GM18907 (cell line): Measurements from ENCODE around the gene PNKP.

Experiments used
- ATAC-seq: cut with Tn5 transposase; IDR thresholded peaks from one replicate; pipeline ENCODE4 v1.9.1; 2021; ENCODE audit warnings: mild to moderate bottlenecking, moderate library complexity; ENCODE audit not compliant: unreplicated experiment

The PNKP gene

DNA sequence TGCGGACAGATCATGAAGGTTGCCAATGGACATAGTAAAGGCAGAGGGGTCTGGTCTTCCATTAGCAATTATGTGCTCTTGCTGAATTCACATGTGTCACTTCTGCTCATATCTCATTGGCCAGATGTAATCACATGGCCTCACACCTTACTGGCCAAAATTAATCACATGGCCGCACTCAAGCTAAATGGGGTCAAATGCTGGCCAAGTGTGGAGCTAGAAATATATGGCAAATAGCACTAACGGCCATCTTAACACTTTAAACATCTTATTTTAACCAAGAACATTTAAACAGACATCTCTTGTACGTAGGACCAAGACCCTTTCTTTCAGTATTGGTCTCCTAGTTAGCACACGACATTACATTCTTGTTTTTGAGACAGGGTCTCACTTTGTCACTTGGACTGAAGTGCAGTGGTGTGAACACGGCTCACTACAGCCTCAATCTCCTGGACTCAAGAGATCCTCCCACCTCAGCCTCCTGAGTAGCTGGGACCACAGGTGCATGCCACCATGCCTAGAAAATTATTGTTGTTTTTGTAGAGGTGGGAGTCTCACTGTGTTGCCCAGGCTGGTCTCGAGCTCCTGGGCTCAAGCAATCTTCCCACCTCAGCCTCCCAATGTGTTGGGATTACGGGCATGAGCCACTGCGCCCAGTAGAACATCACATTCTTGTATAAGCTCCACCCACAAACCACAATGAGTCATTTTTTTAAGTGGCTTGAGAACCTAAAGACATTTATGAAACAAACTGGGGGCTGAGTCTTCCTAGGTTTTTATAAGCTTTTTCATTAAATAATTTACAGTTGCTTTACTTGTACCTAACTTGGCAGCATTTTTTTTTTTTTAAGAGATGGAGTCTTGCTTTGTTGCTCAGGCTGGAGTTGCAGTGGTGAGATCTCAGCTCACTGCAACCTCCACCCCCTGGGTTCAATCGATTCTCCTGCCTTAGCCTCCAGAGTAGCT lies 19.4 kb downstream of the PNKP start:
- ATAC-seq = no peak

DNA sequence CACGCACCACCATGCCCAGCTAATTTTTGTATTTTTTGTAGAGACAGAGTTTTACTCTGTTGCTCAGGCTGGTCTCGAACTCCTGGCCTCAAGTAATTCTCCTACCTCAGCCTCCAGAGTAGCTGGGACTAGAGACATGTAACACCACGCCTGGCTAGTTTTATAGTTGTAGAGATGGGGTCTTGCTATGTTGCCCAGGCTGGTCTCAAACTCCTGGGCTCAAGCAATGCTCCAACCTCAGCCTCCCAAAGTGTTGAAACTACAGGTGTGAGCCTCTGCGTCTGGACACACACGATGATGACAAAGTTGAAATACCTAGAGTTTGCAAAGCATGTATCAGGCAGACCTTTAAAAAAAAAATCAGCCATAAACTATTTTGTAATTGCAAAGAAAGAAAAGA lies 21.0 kb downstream of the PNKP start:
- no peak for ATAC-seq

- no peak for ATAC-seq
These were observed 22.0 kb downstream of the PNKP start for GRCh38 chr19:49845414-49845813.

DNA sequence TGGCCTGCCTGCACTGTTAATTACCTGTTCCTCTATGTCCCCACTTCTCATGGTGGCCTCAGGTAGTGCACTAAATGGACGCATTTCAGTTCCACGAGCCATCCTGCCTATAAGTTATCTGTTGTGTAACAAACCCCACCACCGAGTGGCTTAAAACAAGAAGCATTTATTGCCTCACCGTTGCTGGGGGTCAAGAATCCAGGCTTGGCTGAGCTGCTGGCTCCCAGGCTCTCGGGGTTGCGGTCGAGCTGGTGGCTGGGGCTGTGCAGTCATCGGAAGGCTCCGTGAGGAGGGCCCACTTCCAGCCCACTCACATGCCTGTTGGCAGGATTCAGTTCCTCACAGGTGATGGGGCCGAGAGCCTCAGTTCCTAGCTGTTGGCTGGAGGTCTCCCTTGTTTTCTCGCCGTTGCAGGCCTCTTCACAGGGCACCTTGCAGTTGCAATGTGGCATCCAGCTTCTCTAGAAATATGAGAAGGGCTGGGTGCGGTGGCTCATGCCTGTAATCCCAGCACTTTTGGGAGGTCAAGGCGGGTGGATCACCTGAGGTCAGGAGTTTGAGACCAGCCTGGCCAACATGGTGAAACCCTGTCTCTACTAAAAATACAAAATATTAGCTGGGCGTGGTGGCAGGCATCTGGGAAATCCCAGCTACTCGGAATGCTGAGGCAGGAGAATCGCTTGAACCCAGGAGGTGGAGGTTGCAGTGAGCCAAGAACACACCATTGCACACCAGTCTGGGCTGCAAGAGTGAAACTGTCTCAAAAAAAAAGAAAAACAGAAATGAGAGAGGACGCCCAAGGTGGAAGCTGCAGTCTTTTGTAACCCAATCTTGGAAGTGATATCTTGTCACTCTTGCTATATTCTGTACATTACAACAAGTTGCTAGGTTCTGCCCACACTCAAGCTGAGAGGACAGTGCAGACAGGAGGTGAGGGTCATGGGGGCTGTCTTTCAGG lies 23.0 kb downstream of the PNKP start:
- no peak for ATAC-seq

- no peak for ATAC-seq
These were observed 24.1 kb downstream of the PNKP start for GRCh38 chr19:49843265-49843664.

- ATAC-seq = no peak
These were observed 26.6 kb downstream of the PNKP start for GRCh38 chr19:49840736-49841249.

DNA sequence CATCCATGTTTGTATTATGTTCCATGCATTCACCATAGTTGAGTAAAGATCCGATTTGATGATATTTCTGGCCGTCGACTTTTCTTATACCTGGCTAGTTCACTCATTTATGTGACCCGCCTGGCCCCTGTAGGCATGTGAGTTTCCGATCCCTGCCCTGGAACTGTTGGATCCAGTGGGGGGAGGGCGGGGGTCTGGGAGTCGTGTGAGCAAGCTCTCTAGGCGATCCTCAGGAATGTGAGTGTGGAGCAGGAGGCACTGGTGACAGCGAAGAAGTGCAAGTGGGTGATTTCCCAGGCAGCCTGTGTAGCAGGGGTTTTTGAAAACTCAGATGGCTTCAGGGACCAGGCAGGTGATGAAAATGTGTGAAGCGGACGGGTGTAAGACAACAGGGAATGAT lies 27.1 kb downstream of the PNKP start:
- no peak for ATAC-seq

GRCh38 chr19:49839713-49840112 lies 27.7 kb downstream of the PNKP start:
- no peak for ATAC-seq

DNA sequence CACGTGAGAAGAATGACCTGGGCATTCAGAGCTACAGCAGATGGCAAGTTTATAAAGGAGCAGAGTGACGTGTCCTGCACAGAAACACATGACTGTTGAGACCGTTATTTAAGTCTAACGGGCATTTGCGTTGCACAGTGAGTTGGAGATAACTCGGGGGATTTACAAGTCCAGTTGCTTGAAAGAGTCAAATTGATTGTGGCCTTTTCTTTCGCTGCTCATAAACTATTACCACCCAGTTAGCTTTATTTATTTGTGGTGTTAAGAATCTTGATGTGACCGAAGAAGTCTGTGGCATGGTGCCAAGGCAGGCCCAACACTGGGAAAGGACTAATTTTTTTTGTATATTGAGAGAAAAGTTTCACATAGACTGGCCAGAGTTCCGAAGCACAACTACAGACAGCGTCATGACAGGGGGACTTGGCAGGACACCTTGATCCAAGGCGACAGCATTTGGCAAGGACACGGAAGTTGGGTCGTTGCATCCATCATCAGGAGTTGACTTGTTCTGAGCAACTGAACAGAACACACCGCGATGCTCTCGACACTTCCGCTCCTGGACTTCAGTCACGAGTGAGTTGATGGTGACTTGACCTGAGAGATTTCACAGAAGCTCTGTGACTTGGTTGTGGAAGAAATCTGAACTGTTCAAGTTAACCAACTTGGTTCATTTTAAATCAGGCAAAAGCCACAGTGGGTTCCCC lies 28.3 kb downstream of the PNKP start:
- ATAC-seq = no peak

GRCh38 chr19:49837425-49837824 lies 30.0 kb downstream of the PNKP start:
- no peak for ATAC-seq

DNA sequence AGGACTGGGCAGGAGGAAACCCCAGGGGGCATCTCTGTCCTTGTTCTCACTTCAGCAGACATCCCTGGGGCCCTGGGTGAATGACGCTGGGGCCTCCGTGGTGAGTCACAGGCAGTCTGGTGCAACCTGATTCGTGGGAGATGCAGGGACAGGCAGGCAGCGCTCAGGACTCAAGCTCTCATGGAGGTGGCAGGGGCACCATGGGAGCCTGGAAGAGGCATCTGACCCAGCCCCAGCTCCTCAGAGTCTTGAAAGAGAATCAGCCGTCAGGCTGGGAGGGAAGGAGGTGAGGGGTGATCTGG lies 30.4 kb downstream of the PNKP start:
- ATAC-seq = no peak

- no peak for ATAC-seq
These were observed 31.0 kb downstream of the PNKP start for GRCh38 chr19:49836176-49837008.

- ATAC-seq = no peak
These were observed 31.8 kb downstream of the PNKP start for GRCh38 chr19:49835562-49835961.

- no peak for ATAC-seq
These were observed 33.8 kb downstream of the PNKP start for GRCh38 chr19:49833599-49833998.

DNA sequence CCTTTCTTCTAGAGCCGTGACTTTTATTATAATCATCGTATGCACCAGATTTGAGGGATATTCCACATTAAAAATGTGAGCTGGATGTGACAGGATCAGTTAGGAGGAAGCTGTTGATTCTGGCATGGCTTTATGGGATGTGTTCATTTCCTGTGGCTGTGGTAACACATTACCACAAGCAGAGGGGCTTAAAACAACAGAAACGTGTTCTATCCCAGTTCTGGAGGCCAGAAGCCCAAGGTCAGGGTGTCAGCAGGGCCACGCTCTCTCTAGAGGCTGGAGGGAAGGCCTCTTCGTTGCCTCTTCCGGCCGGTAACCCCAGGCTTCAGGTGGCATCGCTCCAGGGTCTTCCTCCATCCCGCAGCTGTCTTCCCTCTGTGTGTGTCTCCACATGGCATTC lies 34.8 kb downstream of the PNKP start:
- no peak for ATAC-seq

- ATAC-seq = no peak
These were observed 35.8 kb downstream of the PNKP start for GRCh38 chr19:49831592-49831991.

- ATAC-seq = no peak
These were observed 36.6 kb downstream of the PNKP start for GRCh38 chr19:49830766-49831165.

DNA sequence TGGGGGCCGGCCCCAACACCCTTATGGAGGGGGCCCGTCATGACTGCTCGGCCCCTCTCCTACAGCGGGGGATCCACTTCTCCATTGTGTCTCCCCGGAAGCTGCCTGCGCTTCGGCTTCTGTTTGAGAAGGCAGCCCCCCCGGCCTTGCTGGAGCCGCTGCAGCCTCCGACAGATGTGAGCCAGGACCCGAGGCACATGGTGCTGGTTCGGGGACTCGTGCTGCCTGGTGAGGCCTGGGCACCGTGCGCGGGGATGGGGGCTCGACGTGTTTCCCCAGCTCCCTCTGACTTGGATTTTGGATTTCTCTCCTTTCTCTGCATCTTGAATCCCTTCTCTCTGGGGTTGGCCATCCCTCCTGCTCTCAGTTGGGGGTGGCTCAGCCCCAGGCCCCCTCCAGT lies 37.7 kb downstream of the PNKP start:
- ATAC-seq = no peak

- ATAC-seq = no peak
These were observed 38.2 kb downstream of the PNKP start for GRCh38 chr19:49829200-49829599.

DNA sequence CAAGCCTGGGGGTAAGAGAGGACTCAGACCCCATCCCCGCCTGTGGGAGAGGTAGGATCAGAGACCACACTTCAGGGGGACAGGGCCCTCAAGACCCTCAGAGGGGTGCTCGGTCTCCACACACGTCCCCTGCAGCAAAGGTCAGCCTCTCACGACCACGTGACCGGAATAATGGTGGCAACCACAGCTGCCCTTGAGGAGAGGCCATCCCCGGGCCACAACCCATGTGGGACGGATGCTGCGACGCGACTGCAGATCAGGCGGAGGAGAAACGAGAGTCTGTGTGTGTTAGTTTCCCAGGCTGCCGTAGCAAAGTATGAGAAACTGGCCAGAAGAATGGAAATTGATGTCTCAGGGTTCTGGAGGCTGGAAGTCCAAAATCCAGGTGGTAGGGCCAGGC lies 40.3 kb downstream of the PNKP start:
- no peak for ATAC-seq
